ENCODE data around the gene HDAC1.

- no peak for TF ChIP-seq YY1 (IDR thresholded peaks at IDR 0.05; ENCODE audit: insufficient read depth, insufficient read length)
- no peak for TF ChIP-seq ZNF274 (IDR thresholded peaks at IDR 0.05; ENCODE audit: low read depth, low read length)
Measured at GRCh38 chr1:32331549-32331948, 39.7 kb downstream of the HDAC1 start.

All from NT2/D1 (cell line).